ENCODE results near the gene MCHR1.
"Not testable (repeated sequence)": the region's sequence is repeated elsewhere in the genome, so short reads cannot be mapped to it uniquely, and the experiment has no call there.

Gene MCHR1

GRCh38 chr22:40690370-40690769 is 11.1 kb downstream of the MCHR1 start:
- DNase-seq (ENCODE audit: low read depth in 2 of 2), result no peak

- DNase-seq (ENCODE audit: low read depth in 2 of 2), result no peak
Measured at GRCh38 chr22:40691532-40691931, 12.2 kb downstream of the MCHR1 start.

GRCh38 chr22:40694411-40694810 is 15.1 kb downstream of the MCHR1 start:
- no peak for DNase-seq (ENCODE audit: low read depth in 2 of 2)

- no peak for DNase-seq (ENCODE audit: low read depth in 2 of 2)
Measured at GRCh38 chr22:40701274-40701673, 22.0 kb downstream of the MCHR1 start.

GRCh38 chr22:40703174-40703573 is 23.9 kb downstream of the MCHR1 start:
- no peak for DNase-seq (ENCODE audit: low read depth in 2 of 2)

- no peak for DNase-seq (ENCODE audit: low read depth in 2 of 2)
Measured at GRCh38 chr22:40703736-40704135, 24.5 kb downstream of the MCHR1 start.

- no peak for DNase-seq (ENCODE audit: low read depth in 2 of 2)
Measured at GRCh38 chr22:40705918-40706682, 26.8 kb downstream of the MCHR1 start.

GRCh38 chr22:40707154-40707553 is 27.9 kb downstream of the MCHR1 start:
- no peak for DNase-seq (ENCODE audit: low read depth in 2 of 2)

GRCh38 chr22:40708177-40708576 is 28.9 kb downstream of the MCHR1 start:
- DNase-seq (ENCODE audit: low read depth in 2 of 2), result no peak

- no peak for DNase-seq (ENCODE audit: low read depth in 2 of 2)
Measured at GRCh38 chr22:40709752-40710413, 30.6 kb downstream of the MCHR1 start.

- DNase-seq (ENCODE audit: low read depth in 2 of 2), result no peak
Measured at GRCh38 chr22:40712311-40712710, 33.0 kb downstream of the MCHR1 start.

GRCh38 chr22:40714499-40715337 is 35.4 kb downstream of the MCHR1 start:
- DNase-seq (ENCODE audit: low read depth in 2 of 2), result no peak

- DNase-seq (ENCODE audit: low read depth in 2 of 2), result no peak
Measured at GRCh38 chr22:40716116-40716515, 36.8 kb downstream of the MCHR1 start.

GRCh38 chr22:40717657-40718056 is 38.4 kb downstream of the MCHR1 start:
- not testable (repeated sequence) for DNase-seq (ENCODE audit: low read depth in 2 of 2)

GRCh38 chr22:40718250-40719204 is 39.2 kb downstream of the MCHR1 start:
- DNase-seq (ENCODE audit: low read depth in 2 of 2), result no peak

- no peak for DNase-seq (ENCODE audit: low read depth in 2 of 2)
Measured at GRCh38 chr22:40719599-40719998, 40.3 kb downstream of the MCHR1 start.

- not testable (repeated sequence) for DNase-seq (ENCODE audit: low read depth in 2 of 2)
Measured at GRCh38 chr22:40720156-40720537, 40.9 kb downstream of the MCHR1 start.

- no peak for DNase-seq (ENCODE audit: low read depth in 2 of 2)
Measured at GRCh38 chr22:40720538-40721256, 41.4 kb downstream of the MCHR1 start.

- no peak for DNase-seq (ENCODE audit: low read depth in 2 of 2)
Measured at GRCh38 chr22:40721266-40721665, 42.0 kb downstream of the MCHR1 start.

GRCh38 chr22:40723396-40723933 is 44.2 kb downstream of the MCHR1 start:
- DNase-seq (ENCODE audit: low read depth in 2 of 2), result no peak

All from stimulated activated CD8-positive, alpha-beta memory T cell treated with anti-CD3 and anti-CD28 coated beads, Interleukin-2, amount 100 ng/mL, for 48 hours (primary cell).